HL-60 (cell line): ENCODE data around the gene ANKS3.

Source experiments
- REST ChIP-seq: IDR thresholded peaks from 2 replicates; pipeline ENCODE4 v1.6.1; 2012; ENCODE audit warnings: low read depth; ENCODE audit not compliant: insufficient replicate concordance
- TF ChIP-seq, protein P1 (sequence below): IDR thresholded peaks from one replicate; pipeline ENCODE4 v1.5.1; 2011; ENCODE audit warnings: low read length, control low read depth, inconsistent platforms; ENCODE audit not compliant: insufficient read depth

DNA sequence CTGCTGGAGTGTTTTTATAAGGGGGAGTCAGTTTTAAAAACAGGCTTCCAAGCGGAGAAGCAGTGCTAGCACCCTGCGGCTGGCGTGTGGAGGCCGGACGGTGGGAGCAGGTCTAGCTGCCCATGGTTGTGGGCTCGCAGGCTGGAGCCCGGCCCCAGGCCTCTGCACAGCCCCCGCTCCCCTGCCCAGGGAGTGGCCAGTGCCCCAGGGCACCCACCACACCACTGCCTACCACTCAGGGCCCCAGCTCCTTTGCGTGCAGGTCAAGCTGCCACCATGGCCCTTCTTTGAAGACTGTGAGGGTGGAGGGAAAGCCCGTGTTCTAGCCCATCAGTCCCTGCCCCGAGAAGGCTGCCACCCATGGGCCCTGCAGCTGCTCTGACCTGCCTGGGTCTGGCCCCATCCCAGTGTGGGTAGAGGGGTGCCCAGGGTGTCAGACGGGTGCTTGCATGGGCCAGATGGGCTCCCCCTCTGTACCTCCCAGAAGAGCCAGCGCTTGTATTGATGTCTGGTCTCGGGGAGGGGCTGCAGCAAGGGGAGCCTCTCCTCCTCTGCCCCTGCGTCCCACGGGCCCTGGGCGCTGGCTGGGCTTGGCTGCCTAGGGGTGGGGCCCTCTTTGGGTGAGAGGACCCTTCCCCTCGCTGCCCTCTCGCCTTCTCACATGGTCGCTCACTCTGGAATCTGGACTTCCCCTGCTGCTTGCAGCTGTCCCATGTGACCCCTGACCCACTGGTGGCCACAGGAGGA is 42.2 kb downstream of the ANKS3 start:
- TF ChIP-seq, protein P1, sequence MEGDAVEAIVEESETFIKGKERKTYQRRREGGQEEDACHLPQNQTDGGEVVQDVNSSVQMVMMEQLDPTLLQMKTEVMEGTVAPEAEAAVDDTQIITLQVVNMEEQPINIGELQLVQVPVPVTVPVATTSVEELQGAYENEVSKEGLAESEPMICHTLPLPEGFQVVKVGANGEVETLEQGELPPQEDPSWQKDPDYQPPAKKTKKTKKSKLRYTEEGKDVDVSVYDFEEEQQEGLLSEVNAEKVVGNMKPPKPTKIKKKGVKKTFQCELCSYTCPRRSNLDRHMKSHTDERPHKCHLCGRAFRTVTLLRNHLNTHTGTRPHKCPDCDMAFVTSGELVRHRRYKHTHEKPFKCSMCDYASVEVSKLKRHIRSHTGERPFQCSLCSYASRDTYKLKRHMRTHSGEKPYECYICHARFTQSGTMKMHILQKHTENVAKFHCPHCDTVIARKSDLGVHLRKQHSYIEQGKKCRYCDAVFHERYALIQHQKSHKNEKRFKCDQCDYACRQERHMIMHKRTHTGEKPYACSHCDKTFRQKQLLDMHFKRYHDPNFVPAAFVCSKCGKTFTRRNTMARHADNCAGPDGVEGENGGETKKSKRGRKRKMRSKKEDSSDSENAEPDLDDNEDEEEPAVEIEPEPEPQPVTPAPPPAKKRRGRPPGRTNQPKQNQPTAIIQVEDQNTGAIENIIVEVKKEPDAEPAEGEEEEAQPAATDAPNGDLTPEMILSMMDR: no peak
- no peak for TF ChIP-seq REST
